Astrocyte (in vitro differentiated cells and primary cell): Measurements from ENCODE around the gene MASP1. TPM values are rescaled to one million over a fixed set of nuclear protein-coding genes. Genes with fewer than 3 reads are reported as not detected.

ENCODE experiments used
- DNase-seq: peaks from one replicate; pipeline ENCODE4 v3.0.0-alpha.2; 2010; ENCODE audit warnings: low read depth
- FAIRE-seq: peaks from 2 replicates; lab custom pipeline; 2011; peaks lifted over from hg19 to GRCh38; lab: Jason Lieb, UNC
- H2AFZ ChIP-seq: 2 replicates; pipeline ENCODE4 v1.6.0; 2012; ENCODE audit warnings: low read depth, low read length, inconsistent platforms
- H3K27ac ChIP-seq: 2 replicates; pipeline ENCODE4 v1.5.1; 2011; ENCODE audit warnings: low read depth, low read length, inconsistent platforms
- H3K27me3 ChIP-seq: 2 replicates; pipeline ENCODE4 v1.6.0; 2011; ENCODE audit warnings: low read length, inconsistent platforms; ENCODE audit not compliant: insufficient read depth
- H3K36me3 ChIP-seq: 2 replicates; pipeline ENCODE4 v1.5.1; 2011; ENCODE audit warnings: low read length, inconsistent platforms; ENCODE audit not compliant: insufficient read depth
- H3K4me1 ChIP-seq: 2 replicates; pipeline ENCODE4 v1.5.1; 2011; ENCODE audit warnings: low read length, inconsistent platforms; ENCODE audit not compliant: insufficient read depth
- H3K4me2 ChIP-seq: 2 replicates; pipeline ENCODE4 v1.6.0; 2012; ENCODE audit warnings: low read length, inconsistent platforms
- H3K4me3 ChIP-seq: 2 replicates; pipeline ENCODE4 v1.5.1; 2011; ENCODE audit warnings: low read depth, mild to moderate bottlenecking, low read length, inconsistent platforms; ENCODE audit not compliant: insufficient read depth
- H3K79me2 ChIP-seq: 2 replicates; pipeline ENCODE4 v1.6.0; 2012; ENCODE audit warnings: mild to moderate bottlenecking, low read length, inconsistent platforms; ENCODE audit not compliant: insufficient read depth
- H3K9ac ChIP-seq: 2 replicates; pipeline ENCODE4 v1.6.0; 2012; ENCODE audit warnings: mild to moderate bottlenecking, low read length, inconsistent platforms
- H3K9me3 ChIP-seq: 2 replicates; pipeline ENCODE4 v1.5.1; 2012; ENCODE audit warnings: low read depth, mild to moderate bottlenecking, low read length, inconsistent platforms; ENCODE audit not compliant: insufficient read depth
- H4K20me1 ChIP-seq: 2 replicates; pipeline ENCODE4 v1.6.0; 2012; ENCODE audit warnings: low read length, inconsistent platforms; ENCODE audit not compliant: insufficient read depth
- H3K27ac Mint-ChIP-seq: one replicate; pipeline ENCODE4 v1.8.0; 2021; ENCODE audit warnings: mild to moderate bottlenecking, mixed read lengths; ENCODE audit not compliant: unreplicated experiment
- H3K27me3 Mint-ChIP-seq: one replicate; pipeline ENCODE4 v1.8.0; 2021; ENCODE audit warnings: low read depth, mixed read lengths; ENCODE audit not compliant: unreplicated experiment
- H3K36me3 Mint-ChIP-seq: one replicate; pipeline ENCODE4 v1.8.0; 2021; ENCODE audit warnings: low read depth, mixed read lengths; ENCODE audit not compliant: unreplicated experiment
- H3K4me1 Mint-ChIP-seq: one replicate; pipeline ENCODE4 v1.8.0; 2021; ENCODE audit warnings: low read depth, mixed read lengths; ENCODE audit not compliant: unreplicated experiment
- H3K4me3 Mint-ChIP-seq: one replicate; pipeline ENCODE4 v1.8.0; 2021; ENCODE audit warnings: mild to moderate bottlenecking, moderate library complexity, mixed read lengths; ENCODE audit not compliant: unreplicated experiment
- H3K9me3 Mint-ChIP-seq: one replicate; pipeline ENCODE4 v1.8.0; 2021; ENCODE audit warnings: mild to moderate bottlenecking, mixed read lengths; ENCODE audit not compliant: unreplicated experiment
- EZH2 ChIP-seq: IDR thresholded peaks from 2 replicates; pipeline ENCODE4 v1.6.1; 2012; ENCODE audit warnings: mild to moderate bottlenecking, low read length, inconsistent platforms; ENCODE audit not compliant: insufficient read depth
- total RNA-seq: library from RNA; stranded (reverse); gene quantifications from 2 replicates; pipeline ENCODE4 v1.2.1, GENCODE V29; 2021
- TF ChIP-seq, protein P1 (sequence below): IDR thresholded peaks from 2 replicates; pipeline ENCODE4 v1.5.1; 2011; ENCODE audit warnings: low read depth, mild to moderate bottlenecking, inconsistent platforms, low read length, moderate library complexity; ENCODE audit not compliant: insufficient read depth

MASP1 gene
- total RNA-seq, 1 donor from 2014 or later, result 0.79 TPM

DNA sequence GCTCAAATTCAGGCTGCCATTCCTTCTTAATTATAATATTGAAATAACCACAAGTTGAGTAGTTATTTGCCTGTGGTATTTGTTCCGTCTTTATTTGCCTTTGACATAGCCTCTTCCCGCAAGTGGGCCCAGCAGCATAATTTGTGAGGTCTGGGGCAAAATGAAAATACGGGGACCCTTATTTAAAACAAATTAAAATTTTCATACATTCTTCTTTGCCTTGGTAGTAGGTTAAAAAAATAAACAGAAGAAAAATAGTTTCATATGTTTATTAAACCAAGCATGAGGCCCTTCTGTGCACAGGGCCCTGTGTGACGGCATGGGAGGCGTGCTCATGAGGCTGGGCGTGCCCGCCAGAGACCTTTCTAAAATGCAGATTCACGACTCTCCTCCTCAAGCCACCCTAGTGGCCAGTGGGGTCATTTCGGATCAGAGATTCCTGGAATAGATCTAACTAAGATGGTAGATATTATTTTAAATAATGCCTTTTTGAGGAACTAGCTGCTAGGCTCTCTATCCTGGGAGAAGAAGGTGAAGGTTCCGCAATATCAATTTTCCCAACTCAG, 35.4 kb downstream of the MASP1 start:
- no peak for TF ChIP-seq EZH2
- TF ChIP-seq, protein P1, sequence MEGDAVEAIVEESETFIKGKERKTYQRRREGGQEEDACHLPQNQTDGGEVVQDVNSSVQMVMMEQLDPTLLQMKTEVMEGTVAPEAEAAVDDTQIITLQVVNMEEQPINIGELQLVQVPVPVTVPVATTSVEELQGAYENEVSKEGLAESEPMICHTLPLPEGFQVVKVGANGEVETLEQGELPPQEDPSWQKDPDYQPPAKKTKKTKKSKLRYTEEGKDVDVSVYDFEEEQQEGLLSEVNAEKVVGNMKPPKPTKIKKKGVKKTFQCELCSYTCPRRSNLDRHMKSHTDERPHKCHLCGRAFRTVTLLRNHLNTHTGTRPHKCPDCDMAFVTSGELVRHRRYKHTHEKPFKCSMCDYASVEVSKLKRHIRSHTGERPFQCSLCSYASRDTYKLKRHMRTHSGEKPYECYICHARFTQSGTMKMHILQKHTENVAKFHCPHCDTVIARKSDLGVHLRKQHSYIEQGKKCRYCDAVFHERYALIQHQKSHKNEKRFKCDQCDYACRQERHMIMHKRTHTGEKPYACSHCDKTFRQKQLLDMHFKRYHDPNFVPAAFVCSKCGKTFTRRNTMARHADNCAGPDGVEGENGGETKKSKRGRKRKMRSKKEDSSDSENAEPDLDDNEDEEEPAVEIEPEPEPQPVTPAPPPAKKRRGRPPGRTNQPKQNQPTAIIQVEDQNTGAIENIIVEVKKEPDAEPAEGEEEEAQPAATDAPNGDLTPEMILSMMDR, result no peak
- H3K27me3 ChIP-seq, result peaks cover 5% of the 10 kb centered on the region
- H3K4me1 Mint-ChIP-seq, result peaks cover 3% of the 10 kb centered on the region
- H3K9ac ChIP-seq, result no peak overlapping the region
- no peaks in the 10 kb centered on the region for H3K9me3 Mint-ChIP-seq
- H3K27me3 Mint-ChIP-seq, result no peaks in the 10 kb centered on the region
- H3K4me3 ChIP-seq, result no peak overlapping the region
- H3K4me1 ChIP-seq, result no peaks in the 10 kb centered on the region
- no peak overlapping the region for H2AFZ ChIP-seq
- no peaks in the 10 kb centered on the region for H4K20me1 ChIP-seq
- H3K9me3 ChIP-seq, result no peaks in the 10 kb centered on the region
- no peaks in the 10 kb centered on the region for H3K36me3 Mint-ChIP-seq
- H3K36me3 ChIP-seq, result no peaks in the 10 kb centered on the region
- H3K4me2 ChIP-seq, result no peak overlapping the region
- no peaks in the 10 kb centered on the region for H3K79me2 ChIP-seq
- H3K4me3 Mint-ChIP-seq, result no peak overlapping the region
- DNase-seq (no peak), FAIRE-seq (no peak)
- no peak overlapping the region for H3K27ac Mint-ChIP-seq
- H3K27ac ChIP-seq, result no peak overlapping the region

DNA sequence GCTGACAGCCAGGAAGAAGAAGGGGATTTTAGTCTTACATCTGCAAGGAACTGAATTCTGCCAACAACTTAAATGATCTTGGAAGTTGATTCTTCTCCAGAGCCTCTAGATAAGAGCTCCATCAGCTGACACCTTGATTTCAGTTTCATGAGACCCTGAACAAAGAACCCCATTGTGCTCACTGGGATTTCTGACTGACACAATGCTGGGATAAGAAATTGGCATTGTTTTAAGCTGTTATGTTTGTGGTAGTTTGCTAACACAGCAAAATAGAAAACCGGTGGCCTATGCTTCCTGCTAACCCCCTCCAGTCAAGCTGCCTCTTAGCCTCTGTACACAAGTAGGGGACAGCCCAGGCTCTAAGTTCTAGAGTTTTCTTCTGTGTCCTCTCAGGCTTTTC, 36.2 kb downstream of the MASP1 start:
- FAIRE-seq (no peak), DNase-seq (no peak)
- Histone ChIP-seq H3K4me3 (no peak overlapping the region), H3K79me2 (no peaks in the 10 kb centered on the region), H3K9me3 (no peaks in the 10 kb centered on the region), H4K20me1 (no peaks in the 10 kb centered on the region), H2AFZ (no peak overlapping the region), H3K4me1 (no peaks in the 10 kb centered on the region), H3K36me3 (no peaks in the 10 kb centered on the region), H3K27ac (no peak overlapping the region), H3K27me3 (peaks cover 5% of the 10 kb centered on the region), H3K9ac (no peak overlapping the region), H3K4me2 (no peak overlapping the region)
- peaks cover 3% of the 10 kb centered on the region for H3K4me1 Mint-ChIP-seq
- H3K4me3 Mint-ChIP-seq, result no peak overlapping the region
- TF ChIP-seq EZH2, result no peak
- TF ChIP-seq, protein P1, result no peak
- H3K27me3 Mint-ChIP-seq, result no peaks in the 10 kb centered on the region
- H3K27ac Mint-ChIP-seq, result no peak overlapping the region
- H3K36me3 Mint-ChIP-seq, result no peaks in the 10 kb centered on the region
- H3K9me3 Mint-ChIP-seq, result no peaks in the 10 kb centered on the region

DNA sequence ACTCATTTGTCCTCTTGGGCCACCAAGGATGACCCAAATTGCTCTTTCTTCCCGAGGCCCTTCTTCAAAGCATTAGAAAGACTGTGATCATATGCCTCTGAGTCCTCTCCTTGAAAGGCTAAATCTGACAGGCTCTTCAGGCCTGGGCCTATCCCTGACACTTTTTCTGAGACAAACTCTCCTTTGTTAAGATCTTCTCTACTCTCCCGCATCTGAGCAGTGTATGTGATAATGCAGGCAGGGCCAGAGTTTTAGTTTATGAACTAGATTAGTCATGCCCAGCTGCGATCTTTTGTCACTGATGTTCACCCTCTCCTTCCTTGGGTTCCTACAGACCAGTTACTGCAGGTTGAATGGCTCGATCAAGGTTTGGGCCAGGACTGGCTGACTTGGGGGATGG, 39.2 kb downstream of the MASP1 start:
- Histone ChIP-seq H3K9ac (no peak overlapping the region), H2AFZ (no peak overlapping the region), H3K79me2 (no peaks in the 10 kb centered on the region), H3K9me3 (no peaks in the 10 kb centered on the region), H3K27ac (no peak overlapping the region), H3K4me3 (no peak overlapping the region), H3K27me3 (peaks cover 3% of the 10 kb centered on the region), H3K4me1 (no peaks in the 10 kb centered on the region), H4K20me1 (no peaks in the 10 kb centered on the region), H3K36me3 (no peaks in the 10 kb centered on the region), H3K4me2 (no peak overlapping the region)
- Mint-ChIP-seq H3K36me3 (no peaks in the 10 kb centered on the region), H3K9me3 (peaks cover 2% of the 10 kb centered on the region), H3K4me3 (no peak overlapping the region), H3K27me3 (peaks cover 2% of the 10 kb centered on the region), H3K27ac (no peak overlapping the region), H3K4me1 (peaks cover 3% of the 10 kb centered on the region)
- DNase-seq, result no peak
- no peak for TF ChIP-seq EZH2
- TF ChIP-seq, protein P1, result no peak
- FAIRE-seq, result no peak
